ENCODE data around the gene OR8B8. TPM values are rescaled to one million over a fixed set of nuclear protein-coding genes. Genes with fewer than 3 reads are reported as not detected.

Gene OR8B8
- total RNA-seq, 2 experiments from 2014 or later: not detected

DNA sequence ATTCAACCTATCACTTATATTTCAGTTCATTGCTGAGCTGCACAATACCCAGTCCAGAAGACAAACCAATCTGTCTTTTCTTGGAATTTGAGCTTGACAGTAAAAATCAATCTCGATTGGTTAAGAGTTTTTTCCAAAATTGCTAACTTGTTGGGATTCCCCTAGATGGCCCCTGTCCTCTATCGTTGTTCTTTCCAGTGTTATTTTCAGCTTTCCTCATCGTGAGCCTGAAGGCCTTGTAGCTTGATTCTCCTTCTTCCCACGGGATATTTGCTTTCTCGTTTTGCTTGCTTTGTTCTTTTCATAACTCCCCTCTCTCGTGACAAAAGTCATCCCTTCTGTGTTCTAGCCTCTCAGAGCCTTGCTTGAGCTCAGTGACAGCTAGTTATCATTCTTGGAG is 3.1 kb downstream of the OR8B8 start:
- H3K27ac ChIP-seq (ENCODE audit: low read depth, low read length, poor library complexity, severe bottlenecking): no peak overlapping the region
- DNase-seq (ENCODE audit: low spot score): no peak
- no peaks in the 10 kb centered on the region for H3K9me3 ChIP-seq (ENCODE audit: low read length)
- H4K20me1 ChIP-seq (ENCODE audit: insufficient read depth, low read length): no peaks in the 10 kb centered on the region
- no peaks in the 10 kb centered on the region for H3K79me2 ChIP-seq (ENCODE audit: insufficient read depth, low read depth, low read length)
- no peak overlapping the region for H3K4me2 ChIP-seq (ENCODE audit: low read length)
- no peaks in the 10 kb centered on the region for H3K4me1 ChIP-seq (ENCODE audit: insufficient read depth, low read length, poor library complexity, severe bottlenecking)
- no TSS peak for BruUV-seq (replicated peaks)
- intact Hi-C loops (cut with micrococcal nuclease; ENCODE audit: unreplicated experiment): no loop called here
- ChIA-PET POLR2A (no interaction called here), CTCF (ENCODE audit: unreplicated experiment) (no interaction called here)
- no peak overlapping the region for H2AFZ ChIP-seq (ENCODE audit: low read length)
- no peak overlapping the region for H3K4me3 ChIP-seq (ENCODE audit: low read depth, low read length, poor library complexity, severe bottlenecking)
- no peaks in the 10 kb centered on the region for H3K9me2 ChIP-seq (ENCODE audit: insufficient read depth, low read length)
- TF ChIP-seq, protein P1, sequence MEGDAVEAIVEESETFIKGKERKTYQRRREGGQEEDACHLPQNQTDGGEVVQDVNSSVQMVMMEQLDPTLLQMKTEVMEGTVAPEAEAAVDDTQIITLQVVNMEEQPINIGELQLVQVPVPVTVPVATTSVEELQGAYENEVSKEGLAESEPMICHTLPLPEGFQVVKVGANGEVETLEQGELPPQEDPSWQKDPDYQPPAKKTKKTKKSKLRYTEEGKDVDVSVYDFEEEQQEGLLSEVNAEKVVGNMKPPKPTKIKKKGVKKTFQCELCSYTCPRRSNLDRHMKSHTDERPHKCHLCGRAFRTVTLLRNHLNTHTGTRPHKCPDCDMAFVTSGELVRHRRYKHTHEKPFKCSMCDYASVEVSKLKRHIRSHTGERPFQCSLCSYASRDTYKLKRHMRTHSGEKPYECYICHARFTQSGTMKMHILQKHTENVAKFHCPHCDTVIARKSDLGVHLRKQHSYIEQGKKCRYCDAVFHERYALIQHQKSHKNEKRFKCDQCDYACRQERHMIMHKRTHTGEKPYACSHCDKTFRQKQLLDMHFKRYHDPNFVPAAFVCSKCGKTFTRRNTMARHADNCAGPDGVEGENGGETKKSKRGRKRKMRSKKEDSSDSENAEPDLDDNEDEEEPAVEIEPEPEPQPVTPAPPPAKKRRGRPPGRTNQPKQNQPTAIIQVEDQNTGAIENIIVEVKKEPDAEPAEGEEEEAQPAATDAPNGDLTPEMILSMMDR (conservative IDR thresholded peaks at IDR 0.05; ENCODE audit: low read length): no peak
- TF ChIP-seq EZH2phosphoT487 (IDR thresholded peaks at IDR 0.05; ENCODE audit: borderline replicate concordance, low read depth, low read length): no peak
- no peaks in the 10 kb centered on the region for H3K36me3 ChIP-seq (ENCODE audit: insufficient read depth, low read length)

DNA sequence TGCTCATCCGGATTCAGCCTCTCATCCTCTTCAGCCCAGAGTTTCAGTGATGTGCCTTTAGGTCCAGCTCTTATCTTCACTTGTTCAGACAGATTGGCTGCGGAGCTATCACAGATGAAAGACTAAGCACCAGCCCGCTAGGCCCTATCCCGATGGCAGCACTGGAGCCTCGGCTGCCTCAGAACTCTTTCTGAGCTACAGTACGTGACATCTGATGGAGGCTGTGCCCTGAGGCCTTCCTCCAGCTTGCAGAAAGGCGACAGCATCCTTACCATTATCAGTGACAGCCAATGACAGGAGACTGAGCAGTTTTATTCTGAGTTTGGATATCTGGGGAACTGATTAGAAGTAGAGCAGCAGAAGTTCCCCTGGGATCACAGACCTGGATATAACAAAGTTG is 4.0 kb downstream of the OR8B8 start:
- Histone ChIP-seq H3K79me2 (ENCODE audit: insufficient read depth, low read depth, low read length) (no peaks in the 10 kb centered on the region), H3K9me3 (ENCODE audit: low read length) (no peaks in the 10 kb centered on the region), H3K9me2 (ENCODE audit: insufficient read depth, low read length) (no peaks in the 10 kb centered on the region), H3K4me2 (ENCODE audit: low read length) (no peak overlapping the region), H3K36me3 (ENCODE audit: insufficient read depth, low read length) (no peaks in the 10 kb centered on the region), H3K4me3 (ENCODE audit: low read depth, low read length, poor library complexity, severe bottlenecking) (no peak overlapping the region), H3K27ac (ENCODE audit: low read depth, low read length, poor library complexity, severe bottlenecking) (no peak overlapping the region), H3K4me1 (ENCODE audit: insufficient read depth, low read length, poor library complexity, severe bottlenecking) (no peaks in the 10 kb centered on the region), H4K20me1 (ENCODE audit: insufficient read depth, low read length) (no peaks in the 10 kb centered on the region), H2AFZ (ENCODE audit: low read length) (no peak overlapping the region)
- BruUV-seq (replicated peaks): no TSS peak
- ChIA-PET CTCF (ENCODE audit: unreplicated experiment) (no interaction called here), POLR2A (interaction anchor here (0.6 to 1.6 kb wide), 3 partner anchors 9 to 32 kb away, joined by 3 to 4 read pairs (median 3); no protein-coding TSS in a partner anchor)
- intact Hi-C loops (cut with micrococcal nuclease; ENCODE audit: unreplicated experiment): no loop called here
- TF ChIP-seq EZH2phosphoT487 (IDR thresholded peaks at IDR 0.05; ENCODE audit: borderline replicate concordance, low read depth, low read length): no peak
- TF ChIP-seq, protein P1 (conservative IDR thresholded peaks at IDR 0.05; ENCODE audit: low read length): no peak
- no peak for DNase-seq (ENCODE audit: low spot score)

- Histone ChIP-seq H3K4me1 (ENCODE audit: insufficient read depth, low read length, poor library complexity, severe bottlenecking) (no peaks in the 10 kb centered on the region), H3K36me3 (ENCODE audit: insufficient read depth, low read length) (no peaks in the 10 kb centered on the region), H2AFZ (ENCODE audit: low read length) (no peak overlapping the region), H4K20me1 (ENCODE audit: insufficient read depth, low read length) (no peaks in the 10 kb centered on the region), H3K9me2 (ENCODE audit: insufficient read depth, low read length) (no peaks in the 10 kb centered on the region), H3K4me3 (ENCODE audit: low read depth, low read length, poor library complexity, severe bottlenecking) (no peak overlapping the region), H3K27ac (ENCODE audit: low read depth, low read length, poor library complexity, severe bottlenecking) (no peak overlapping the region), H3K4me2 (ENCODE audit: low read length) (no peak overlapping the region), H3K79me2 (ENCODE audit: insufficient read depth, low read depth, low read length) (no peaks in the 10 kb centered on the region), H3K9me3 (ENCODE audit: low read length) (no peaks in the 10 kb centered on the region)
- TF ChIP-seq, protein P1 (conservative IDR thresholded peaks at IDR 0.05; ENCODE audit: low read length): no peak
- TF ChIP-seq EZH2phosphoT487 (IDR thresholded peaks at IDR 0.05; ENCODE audit: borderline replicate concordance, low read depth, low read length): no peak
- no peak for DNase-seq (ENCODE audit: low spot score)
- no TSS peak for BruUV-seq (replicated peaks)
- CTCF ChIA-PET (ENCODE audit: unreplicated experiment): no interaction called here
- POLR2A ChIA-PET: interaction anchor here (0.8 to 1.6 kb wide), 2 partner anchors 9 to 31 kb away, joined by 3 to 4 read pairs; no protein-coding TSS in a partner anchor
- intact Hi-C loops (cut with micrococcal nuclease; ENCODE audit: unreplicated experiment): no loop called here
Observed at GRCh38 chr11:124441081-124441480, 4.4 kb downstream of the OR8B8 start.

Data from OCI-LY7 (cell line).